Gastrocnemius medialis (tissue), 4 donors: ENCODE measurements around the gene FBXL17. TPM values are rescaled to one million over a fixed set of nuclear protein-coding genes. Genes with fewer than 3 reads are reported as not detected.

Source experiments
- ATAC-seq, 2 donors: fragments of 150-250 bp; one replicate each; pipeline ENCODE4 v1.9.1; 2016
- DNase-seq, 2 donors: peaks; one replicate each; pipeline ENCODE4 v3.0.0-alpha.2; 2019
- H3K27ac ChIP-seq, 4 donors: fragments of 200-600 bp; sonication (generic); 1 replicate in 1 of 4; 2 replicates in 3 of 4; pipeline ENCODE4 v1.5.1; 2016 to 2018; ENCODE audit warnings: mild to moderate bottlenecking in 2 of 4, moderate library complexity in 1 of 4
- H3K27me3 ChIP-seq, 3 donors: fragments of 200-600 bp; sonication (generic) in 2 of 3; 1 replicate in 1 of 3; 2 replicates in 2 of 3; pipeline versions ENCODE4 v1.5.1 to v1.6.0; 2016 to 2019; ENCODE audit warnings: mild to moderate bottlenecking in 1 of 3, moderate library complexity in 1 of 3
- H3K36me3 ChIP-seq, 2 donors: fragments of 200-600 bp; sonication (generic) in 1 of 2; one replicate each; pipeline ENCODE4 v1.5.1; 2017 to 2018
- H3K4me1 ChIP-seq, 2 donors: fragments of 200-600 bp; sonication (generic) in 1 of 2; one replicate each; pipeline ENCODE4 v1.5.1; 2016 to 2017; ENCODE audit warnings: mild to moderate bottlenecking in 2 of 2
- H3K4me3 ChIP-seq, 4 donors: fragments of 200-600 bp; sonication (generic) in 3 of 4; 1 replicate in 1 of 4; 2 replicates in 3 of 4; pipeline ENCODE4 v1.5.1; 2016 to 2019; ENCODE audit warnings: mild to moderate bottlenecking in 2 of 4
- H3K9me3 ChIP-seq, 3 donors: fragments of 200-600 bp; sonication (generic) in 2 of 3; 1 replicate in 1 of 3; 2 replicates in 2 of 3; pipeline ENCODE4 v1.5.1; 2016 to 2019
- POLR2A ChIP-seq, 2 donors: fragments of 450-650 bp; IDR thresholded peaks; one replicate each; pipeline ENCODE4 v1.6.1; 2017; ENCODE audit warnings: antibody characterized with exemption in 2 of 2, mild to moderate bottlenecking in 2 of 2, moderate library complexity in 2 of 2
- in situ Hi-C, 4 donors: fragments of 200-750 bp; cut with MboI; loops; one replicate each; pipeline versions ENCODE4 v1.15.0 to v1.8.0; 2017; ENCODE audit warnings: low sequenced_read_pairs in 4 of 4
- intact Hi-C: fragments of 100-400 bp; cut with DNase I; formaldehyde crosslinking; loops from one replicate; pipeline ENCODE4 v1.15.1; 2023; ENCODE audit warnings: low total_unique reads
- total RNA-seq, 4 donors: library from RNA; depleted of rRNA; stranded (reverse); fragments of >200 nt; gene quantifications; one replicate each; pipeline versions ENCODE4 v1.1.0 to v1.2.3, GENCODE V29; 2016
- TF ChIP-seq, protein P1 (sequence below), 5 experiments: fragments of 450-650 bp in 3 of 5; fragments of 200-600 bp in 2 of 5; sonication (generic) in 2 of 5; IDR thresholded peaks in 4 of 5; conservative IDR thresholded peaks in 1 of 5; 1 replicate in 4 of 5; 2 replicates in 1 of 5; pipeline ENCODE4 v1.5.1; 2016 to 2019; ENCODE audit warnings: antibody characterized with exemption in 5 of 5, mild to moderate bottlenecking in 3 of 5, moderate library complexity in 3 of 5

Gene FBXL17
- total RNA-seq, 4 donors from 2014 or later: 23.3 to 33.4 (median 26.9) TPM

DNA sequence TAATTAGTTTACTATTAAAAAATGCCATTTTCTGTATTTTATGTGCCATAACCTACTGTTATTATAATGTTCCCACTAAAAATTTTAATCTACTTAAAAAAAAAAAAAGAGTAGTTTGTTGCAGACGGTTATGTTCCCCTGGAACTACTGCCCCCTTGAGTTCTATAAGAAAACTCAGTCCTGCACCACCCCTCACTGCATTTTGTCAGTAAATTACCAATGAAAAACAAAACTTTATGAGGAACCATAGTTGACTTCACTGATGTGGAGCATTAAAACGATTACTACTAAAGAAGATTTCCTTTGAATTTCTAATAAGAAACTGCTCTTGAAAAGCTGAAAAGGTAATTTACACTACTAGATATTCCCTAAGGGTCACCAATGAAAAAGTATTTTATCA lies 288.7 kb downstream of the FBXL17 start:
- Histone ChIP-seq H3K4me3 (no peak overlapping the region), H3K4me1 (no peaks in the 10 kb centered on the region), H3K36me3 (no peaks in the 10 kb centered on the region), H3K27ac (no peak overlapping the region), H3K27me3 (no peaks in the 10 kb centered on the region), H3K9me3 (no peaks in the 10 kb centered on the region)
- TF ChIP-seq POLR2A (IDR thresholded peaks at IDR 0.05): no peak
- TF ChIP-seq, protein P1, sequence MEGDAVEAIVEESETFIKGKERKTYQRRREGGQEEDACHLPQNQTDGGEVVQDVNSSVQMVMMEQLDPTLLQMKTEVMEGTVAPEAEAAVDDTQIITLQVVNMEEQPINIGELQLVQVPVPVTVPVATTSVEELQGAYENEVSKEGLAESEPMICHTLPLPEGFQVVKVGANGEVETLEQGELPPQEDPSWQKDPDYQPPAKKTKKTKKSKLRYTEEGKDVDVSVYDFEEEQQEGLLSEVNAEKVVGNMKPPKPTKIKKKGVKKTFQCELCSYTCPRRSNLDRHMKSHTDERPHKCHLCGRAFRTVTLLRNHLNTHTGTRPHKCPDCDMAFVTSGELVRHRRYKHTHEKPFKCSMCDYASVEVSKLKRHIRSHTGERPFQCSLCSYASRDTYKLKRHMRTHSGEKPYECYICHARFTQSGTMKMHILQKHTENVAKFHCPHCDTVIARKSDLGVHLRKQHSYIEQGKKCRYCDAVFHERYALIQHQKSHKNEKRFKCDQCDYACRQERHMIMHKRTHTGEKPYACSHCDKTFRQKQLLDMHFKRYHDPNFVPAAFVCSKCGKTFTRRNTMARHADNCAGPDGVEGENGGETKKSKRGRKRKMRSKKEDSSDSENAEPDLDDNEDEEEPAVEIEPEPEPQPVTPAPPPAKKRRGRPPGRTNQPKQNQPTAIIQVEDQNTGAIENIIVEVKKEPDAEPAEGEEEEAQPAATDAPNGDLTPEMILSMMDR (IDR thresholded peaks at IDR 0.05 in 4 of 5, conservative IDR thresholded peaks at IDR 0.05 in 1 of 5): no peak
- in situ Hi-C loops (no loop called here), intact Hi-C loops (no loop called here)
- DNase-seq (no peak), ATAC-seq (no peak)

DNA sequence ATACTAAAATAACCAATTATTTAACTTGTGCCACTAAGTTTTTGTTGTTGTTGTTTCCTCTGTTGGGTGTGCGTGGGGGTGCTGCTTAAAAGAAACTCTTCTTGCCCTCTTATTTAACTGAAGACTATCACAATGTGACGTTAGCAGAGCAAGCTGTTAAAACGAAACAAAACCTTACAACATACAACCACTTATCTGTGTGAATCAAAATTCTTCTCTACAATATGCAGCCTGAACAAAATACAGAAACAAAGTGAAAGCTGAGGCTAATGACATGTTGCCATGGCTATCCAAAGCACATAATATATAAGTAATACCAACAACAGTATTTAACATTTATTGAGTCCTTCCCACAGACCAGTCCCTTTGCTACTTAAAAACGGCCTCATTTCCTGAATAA lies 291.0 kb downstream of the FBXL17 start:
- Histone ChIP-seq H3K4me3 (no peak overlapping the region), H3K27ac (no peak overlapping the region), H3K9me3 (no peaks in the 10 kb centered on the region), H3K27me3 (no peaks in the 10 kb centered on the region), H3K36me3 (no peaks in the 10 kb centered on the region), H3K4me1 (no peaks in the 10 kb centered on the region)
- ATAC-seq (no peak), DNase-seq (no peak)
- TF ChIP-seq, protein P1 (IDR thresholded peaks at IDR 0.05 in 4 of 5, conservative IDR thresholded peaks at IDR 0.05 in 1 of 5): no peak
- TF ChIP-seq POLR2A (IDR thresholded peaks at IDR 0.05): no peak
- intact Hi-C loops: no loop called here
- in situ Hi-C loops: no loop called here

DNA sequence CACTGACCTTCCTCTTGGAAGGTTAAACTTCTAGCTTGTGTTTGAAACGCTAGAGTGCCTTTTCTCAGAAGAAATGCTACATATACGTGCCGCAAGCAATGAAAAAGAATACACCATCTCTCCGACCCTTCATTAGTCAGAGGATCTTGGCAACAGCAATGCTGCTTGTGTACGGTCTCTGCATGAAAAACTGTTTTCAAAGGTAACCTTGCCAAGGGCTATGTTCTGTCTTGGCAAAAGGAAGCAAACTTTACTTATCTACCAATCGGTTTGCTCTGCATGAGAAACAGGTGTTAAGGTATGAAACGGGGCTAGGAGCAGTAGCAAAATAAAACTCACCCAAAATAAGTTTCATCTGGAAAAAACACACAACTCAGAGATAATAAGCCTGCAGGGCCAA lies 297.8 kb downstream of the FBXL17 start:
- DNase-seq (no peak), ATAC-seq (no peak)
- H3K4me3 ChIP-seq: no peak overlapping the region
- H3K9me3 ChIP-seq: no peaks in the 10 kb centered on the region
- TF ChIP-seq POLR2A (IDR thresholded peaks at IDR 0.05): no peak
- TF ChIP-seq, protein P1 (IDR thresholded peaks at IDR 0.05 in 4 of 5, conservative IDR thresholded peaks at IDR 0.05 in 1 of 5): no peak
- H3K27me3 ChIP-seq: no peaks in the 10 kb centered on the region
- H3K27ac ChIP-seq: no peak overlapping the region
- in situ Hi-C loops: no loop called here
- intact Hi-C loops: no loop called here
- H3K4me1 ChIP-seq: no peaks in the 10 kb centered on the region
- H3K36me3 ChIP-seq: no peaks in the 10 kb centered on the region

DNA sequence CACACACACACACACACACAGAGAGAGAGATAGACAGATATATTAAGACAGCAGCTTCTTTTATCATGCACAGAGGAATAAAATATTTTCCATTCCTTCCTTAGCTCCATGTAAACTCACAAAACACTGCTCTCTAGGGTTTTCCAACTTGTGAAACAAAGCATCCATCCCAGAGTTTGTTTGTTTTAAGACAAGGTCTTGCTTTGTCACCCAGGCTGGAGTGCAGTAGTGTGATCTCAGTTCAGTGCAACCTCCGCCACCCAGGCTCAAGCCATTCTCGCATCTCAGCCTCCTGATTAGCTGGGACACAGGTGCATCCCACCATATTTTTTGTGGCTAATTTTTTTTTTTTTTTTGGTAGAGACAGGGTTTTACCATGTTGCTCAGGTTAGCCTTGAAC lies 298.7 kb downstream of the FBXL17 start:
- Histone ChIP-seq H3K9me3 (no peaks in the 10 kb centered on the region), H3K4me3 (no peak overlapping the region), H3K27me3 (no peaks in the 10 kb centered on the region), H3K36me3 (no peaks in the 10 kb centered on the region), H3K4me1 (no peaks in the 10 kb centered on the region), H3K27ac (no peak overlapping the region)
- no peak for ATAC-seq
- no peak for DNase-seq
- intact Hi-C loops: no loop called here
- TF ChIP-seq, protein P1 (IDR thresholded peaks at IDR 0.05 in 4 of 5, conservative IDR thresholded peaks at IDR 0.05 in 1 of 5): no peak
- no peak for TF ChIP-seq POLR2A (IDR thresholded peaks at IDR 0.05)
- in situ Hi-C loops: no loop called here

DNA sequence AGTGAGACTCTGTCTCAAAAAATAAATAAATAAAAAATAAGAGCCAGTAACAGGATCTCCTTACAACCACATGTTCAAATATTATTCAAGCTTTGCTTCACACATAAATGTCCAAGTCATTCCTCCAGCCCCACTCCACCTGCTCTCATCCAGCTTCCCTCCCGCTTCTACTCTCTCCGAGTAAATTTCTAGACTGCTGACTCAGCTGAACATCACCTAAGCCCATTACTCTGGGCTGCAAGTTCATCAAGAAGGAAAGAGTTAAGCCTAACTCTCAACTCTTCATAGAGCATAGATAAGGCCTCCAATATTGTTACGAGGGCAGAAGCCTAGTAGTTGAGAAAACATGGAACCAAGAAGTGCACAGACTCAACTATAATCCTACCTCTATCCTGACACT lies 300.2 kb downstream of the FBXL17 start:
- no peaks in the 10 kb centered on the region for H3K36me3 ChIP-seq
- no peak overlapping the region for H3K27ac ChIP-seq
- no peak overlapping the region for H3K4me3 ChIP-seq
- H3K4me1 ChIP-seq: no peaks in the 10 kb centered on the region
- intact Hi-C loops (no loop called here), in situ Hi-C loops (no loop called here)
- DNase-seq (no peak), ATAC-seq (no peak)
- no peaks in the 10 kb centered on the region for H3K9me3 ChIP-seq
- no peaks in the 10 kb centered on the region for H3K27me3 ChIP-seq
- TF ChIP-seq POLR2A (IDR thresholded peaks at IDR 0.05): no peak
- TF ChIP-seq, protein P1 (IDR thresholded peaks at IDR 0.05 in 4 of 5, conservative IDR thresholded peaks at IDR 0.05 in 1 of 5): no peak
